Measurements from ENCODE around the gene MYBBP1A. TPM values are rescaled to one million over a fixed set of nuclear protein-coding genes. Genes with fewer than 3 reads are reported as not detected.
"Not testable (repeated sequence)": the region's sequence is repeated elsewhere in the genome, so short reads cannot be mapped to it uniquely, and the experiment has no call there.

Gene MYBBP1A
- total RNA-seq, 1 donor = 58.4 TPM

DNA sequence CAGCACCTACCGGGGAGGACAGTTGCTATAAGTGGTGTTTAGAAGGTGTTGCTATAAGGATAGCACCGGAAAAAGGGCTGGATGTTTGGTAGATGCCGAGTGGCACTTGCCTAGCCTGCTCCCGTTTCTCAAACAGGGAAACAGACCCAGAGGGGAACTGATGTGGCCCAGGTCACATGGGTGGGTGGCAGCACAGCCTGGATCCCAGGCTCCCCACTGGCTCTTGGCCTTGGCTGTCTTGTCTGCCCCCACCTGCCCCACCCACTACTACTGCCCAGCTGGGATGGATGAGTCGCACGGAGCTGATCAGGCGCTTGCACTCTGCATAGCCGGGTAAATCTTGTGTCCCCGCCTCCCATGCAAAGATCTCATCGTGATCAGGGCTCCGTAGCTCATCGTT is 36.3 kb upstream of the MYBBP1A start:
- DNase-seq (ENCODE audit: low read depth in 2 of 3, low spot score in 2 of 3) = no peak

DNA sequence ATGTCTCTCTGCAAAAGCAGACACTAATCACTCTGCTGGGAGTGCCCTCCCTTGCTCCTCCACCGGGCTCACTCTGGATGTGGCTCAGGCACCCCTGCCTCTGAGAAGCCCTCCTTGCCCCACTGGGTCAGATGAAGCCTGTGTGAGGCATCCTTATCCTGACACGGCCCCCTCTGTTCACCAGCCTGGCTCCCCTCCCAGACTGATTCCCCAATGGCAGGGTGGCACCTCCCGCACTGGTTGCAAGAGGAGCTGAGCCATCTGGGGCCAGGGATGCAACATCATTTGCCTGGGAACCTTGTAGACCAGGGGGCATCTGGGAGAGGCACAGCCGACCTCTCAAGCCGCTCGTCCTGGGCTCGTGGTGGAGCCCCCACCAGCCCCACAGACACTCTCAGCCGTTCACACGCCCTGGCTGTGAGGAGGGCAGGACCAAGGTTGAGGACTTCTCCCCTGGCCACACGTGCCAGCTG is 35.8 kb upstream of the MYBBP1A start:
- DNase-seq (ENCODE audit: low read depth in 2 of 3, low spot score in 2 of 3) = no peak

DNA sequence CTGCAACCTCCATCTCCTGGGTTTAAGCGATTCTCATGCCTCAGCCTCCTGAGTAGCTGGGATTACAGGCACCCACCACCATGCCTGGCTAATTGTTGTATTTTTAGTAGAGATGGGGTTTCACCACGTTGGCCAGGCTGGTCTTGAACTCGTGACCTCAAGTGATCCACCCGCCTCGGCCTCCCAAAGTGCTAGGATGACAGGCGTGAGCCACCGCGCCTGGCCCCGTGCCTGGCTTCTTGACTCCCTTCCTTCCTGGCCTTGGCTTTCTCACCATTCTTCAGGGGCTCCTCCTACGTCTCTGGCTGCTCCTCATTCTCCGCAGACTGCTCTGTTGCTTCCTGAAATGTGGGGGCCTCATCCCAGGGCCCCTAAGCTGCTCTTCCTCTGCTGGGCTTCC is 34.9 kb upstream of the MYBBP1A start:
- DNase-seq (ENCODE audit: low read depth in 2 of 3, low spot score in 2 of 3) = not testable (repeated sequence)

DNA sequence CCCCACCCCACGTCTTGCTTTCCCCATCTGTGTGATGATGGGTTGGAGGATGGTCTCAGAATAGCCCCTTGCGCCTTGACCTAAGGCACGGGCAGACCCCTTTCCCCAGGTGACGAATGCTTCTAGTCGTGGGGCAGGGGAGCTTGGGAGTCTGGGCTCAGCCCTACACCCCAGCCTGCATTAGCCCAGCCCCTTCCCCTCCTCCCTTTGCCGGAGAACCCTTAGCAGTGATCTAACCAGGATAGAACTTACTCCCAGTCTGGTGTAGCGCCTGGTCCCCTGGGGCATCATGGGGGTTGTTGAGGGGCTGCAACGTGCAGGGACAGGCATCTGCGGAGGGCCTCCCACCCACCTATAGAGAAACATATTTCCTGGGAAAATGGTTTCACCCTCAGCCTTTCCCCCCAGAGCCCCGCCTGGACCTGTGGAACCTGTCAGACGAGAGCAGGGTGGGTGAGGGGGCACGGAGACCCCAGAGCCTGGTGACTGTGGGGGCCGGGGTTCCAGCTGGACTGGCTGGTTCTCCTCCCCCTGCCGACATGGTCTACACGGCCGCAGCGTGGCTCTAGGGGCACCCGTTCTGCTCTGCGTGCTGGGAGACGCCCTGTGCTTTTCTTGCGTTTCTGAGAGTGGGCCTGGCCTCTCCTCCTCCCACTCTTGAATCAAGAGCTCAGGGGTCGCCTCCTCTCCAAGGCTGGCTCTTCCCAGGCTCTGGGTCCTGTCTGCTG is 33.9 kb upstream of the MYBBP1A start:
- no peak for DNase-seq (ENCODE audit: low read depth in 2 of 3, low spot score in 2 of 3)

DNA sequence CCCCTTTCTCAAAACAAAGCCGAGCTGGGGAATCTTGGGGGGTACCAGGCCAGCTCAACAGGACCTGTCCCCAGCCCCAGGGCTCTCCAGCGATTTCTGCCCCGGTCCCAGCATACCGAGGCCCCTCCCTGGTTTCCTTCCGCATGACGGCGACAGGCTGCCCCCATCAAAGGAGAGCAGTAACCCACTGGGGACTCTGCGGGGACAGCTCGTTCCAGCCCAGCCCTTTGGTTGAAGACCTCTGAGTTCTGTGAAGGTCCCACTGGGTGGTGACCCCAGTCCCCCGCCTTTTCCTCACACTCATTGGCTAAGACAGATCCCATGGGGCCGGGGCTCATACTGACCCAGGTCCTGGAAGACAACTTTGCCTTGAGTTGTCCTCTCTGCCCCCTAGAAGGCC is 33.2 kb upstream of the MYBBP1A start:
- DNase-seq (ENCODE audit: low read depth in 2 of 3, low spot score in 2 of 3) = no peak

DNA sequence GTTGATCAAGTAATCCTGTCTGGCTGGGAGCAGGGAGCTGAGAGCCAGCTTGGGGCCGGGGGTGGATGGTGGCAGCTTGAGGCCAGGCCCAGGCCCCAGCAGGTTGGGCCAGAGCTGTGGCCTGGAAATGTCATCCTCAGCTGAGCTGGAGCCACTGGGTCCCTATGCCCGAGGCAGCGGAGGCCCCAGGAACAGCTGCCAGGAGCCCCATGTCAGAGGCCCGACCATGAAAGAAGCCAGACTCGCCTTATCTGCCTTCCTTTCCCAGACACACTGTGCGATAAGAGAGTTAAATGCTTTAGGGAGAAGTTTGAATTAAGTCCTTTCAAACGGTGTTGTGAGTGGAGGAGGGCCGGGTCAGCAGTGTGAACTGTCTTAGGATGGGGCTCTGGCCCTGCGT is 32.6 kb upstream of the MYBBP1A start:
- DNase-seq (ENCODE audit: low read depth in 2 of 3, low spot score in 2 of 3) = no peak

DNA sequence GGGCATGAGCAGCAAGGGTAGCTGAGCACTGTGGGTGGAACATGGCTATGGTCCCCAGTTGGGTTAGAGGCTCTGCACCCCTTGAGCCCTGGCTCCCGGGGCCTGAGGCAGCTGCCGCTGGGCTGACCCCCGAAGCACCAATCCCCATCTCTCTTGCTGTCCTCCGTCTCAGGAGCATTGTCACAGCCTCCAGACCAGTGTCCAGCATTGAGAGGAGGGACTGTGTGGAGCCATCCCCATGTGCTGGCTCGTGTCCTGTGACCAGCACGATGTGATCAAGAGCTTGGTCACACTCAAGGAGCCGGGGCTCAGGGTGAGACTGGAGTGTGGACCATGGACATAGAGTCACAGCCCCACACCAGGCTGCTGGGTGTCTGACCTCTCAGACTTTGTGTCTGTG is 32.0 kb upstream of the MYBBP1A start:
- no peak for DNase-seq (ENCODE audit: low read depth in 2 of 3, low spot score in 2 of 3)

DNA sequence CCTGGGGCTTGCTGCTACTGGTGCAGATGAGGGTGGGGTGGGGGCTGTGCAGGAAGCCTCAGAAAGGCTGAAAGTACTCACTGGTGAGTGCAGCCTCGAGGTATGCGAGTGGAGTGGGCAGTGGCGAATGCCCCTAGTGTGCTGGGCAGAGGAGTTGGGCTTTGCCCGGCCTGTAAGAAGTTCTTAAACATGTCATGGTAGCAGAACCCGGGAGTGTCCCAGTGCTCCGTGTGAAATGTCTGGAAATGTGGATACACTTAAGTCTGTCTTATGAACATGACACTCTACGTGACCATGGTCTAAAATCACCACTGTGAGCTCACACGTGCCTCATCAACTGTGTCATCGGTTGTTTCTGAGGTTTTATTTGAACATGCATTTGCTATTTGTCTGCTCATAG is 30.9 kb upstream of the MYBBP1A start:
- no peak for DNase-seq (ENCODE audit: low read depth in 2 of 3, low spot score in 2 of 3)

DNA sequence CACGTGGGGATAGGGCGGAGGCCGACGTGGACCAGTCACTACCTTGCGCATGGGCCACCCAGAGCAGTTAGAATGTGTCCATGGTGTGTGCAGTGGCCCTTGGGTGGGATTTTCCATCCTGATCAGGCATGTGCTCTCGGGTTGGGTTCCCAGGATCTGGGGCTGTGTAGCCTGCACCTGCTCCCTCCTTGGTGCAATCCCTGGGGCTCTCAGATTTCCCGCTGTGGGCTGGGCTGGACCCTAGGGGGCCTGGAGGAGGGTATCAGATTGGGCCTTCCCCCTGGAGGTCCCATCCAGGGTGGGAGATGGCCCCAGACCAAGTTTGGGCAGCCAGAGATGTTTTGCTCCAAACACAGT is 30.4 kb upstream of the MYBBP1A start:
- DNase-seq (ENCODE audit: low read depth in 2 of 3, low spot score in 2 of 3) = no peak

DNA sequence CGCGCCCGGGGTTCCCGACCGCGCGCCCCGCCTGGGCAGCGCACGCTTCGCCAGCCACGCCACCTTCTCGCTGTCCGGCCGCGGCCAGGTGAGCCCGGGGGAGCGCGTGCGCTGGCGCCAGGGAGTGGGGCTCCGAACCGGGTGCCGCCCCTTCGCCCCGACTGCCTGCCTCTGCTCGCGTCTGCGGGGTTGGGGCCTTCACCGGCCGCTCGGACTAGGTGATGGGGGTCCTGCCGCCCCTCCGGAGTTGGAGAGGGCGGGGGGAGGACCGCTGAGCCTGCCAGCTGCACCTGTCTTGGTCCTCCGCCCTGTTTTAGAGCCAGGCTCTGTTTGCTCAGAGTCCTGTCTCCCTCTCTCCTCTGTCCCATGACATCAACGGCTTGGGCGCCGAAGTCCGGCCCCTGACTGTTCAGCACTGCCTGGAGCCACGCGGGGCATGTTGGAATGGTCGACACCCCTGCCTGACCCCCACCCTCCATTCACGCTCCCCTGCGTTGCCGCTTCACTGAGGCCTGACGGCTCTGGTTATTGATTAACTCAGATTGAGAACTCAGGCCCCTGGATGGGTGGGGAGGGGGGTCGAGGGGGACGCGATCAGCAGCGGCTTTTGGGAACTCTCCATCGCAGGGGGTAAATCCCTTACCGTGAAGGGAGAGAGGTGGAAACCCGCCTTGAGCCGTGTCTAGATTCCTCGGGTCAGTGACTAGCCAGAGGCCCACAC is 29.9 kb upstream of the MYBBP1A start:
- DNase-seq (ENCODE audit: low read depth in 2 of 3, low spot score in 2 of 3) = no peak

DNA sequence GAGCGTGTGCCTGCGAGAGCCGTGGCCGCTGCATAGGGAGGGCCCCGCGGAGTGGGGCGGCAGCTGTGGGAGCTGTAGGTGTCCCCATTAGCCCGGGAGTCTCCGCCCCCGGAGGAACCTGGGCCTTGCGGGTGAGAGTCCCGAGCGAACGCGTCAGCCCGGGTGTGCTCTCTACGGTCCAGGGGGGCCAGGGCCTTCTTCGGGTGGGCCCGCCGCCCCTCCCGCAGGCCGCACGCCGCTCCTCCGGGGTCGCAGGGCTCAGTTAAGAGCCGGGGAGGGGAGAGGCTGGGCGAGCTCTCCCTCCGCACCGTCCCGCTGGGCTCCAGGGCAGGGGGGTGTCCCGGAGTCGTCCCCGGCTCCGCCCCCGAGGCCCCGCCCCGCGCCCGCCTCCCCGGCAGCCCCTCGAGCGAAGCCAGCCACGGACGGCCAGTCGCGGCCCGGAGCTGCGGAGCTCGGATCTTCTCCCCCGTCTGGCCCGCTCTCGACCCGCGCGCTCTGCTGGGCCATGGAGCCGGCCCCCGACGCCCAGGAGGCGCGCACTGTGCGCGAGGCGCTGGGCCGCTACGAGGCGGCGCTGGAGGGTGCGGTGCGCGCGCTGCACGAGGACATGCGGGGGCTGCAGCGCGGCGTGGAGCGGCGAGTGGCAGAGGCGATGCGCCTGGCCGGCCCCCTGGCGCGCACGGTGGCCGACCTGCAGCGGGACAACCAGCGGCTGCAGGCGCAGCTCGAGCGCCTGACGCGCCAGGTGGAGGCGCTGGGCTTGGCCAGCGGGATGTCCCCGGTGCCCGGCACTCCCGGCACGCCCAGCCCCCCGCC is 29.1 kb upstream of the MYBBP1A start, which contains the start of gene SMTNL2:
Gene SMTNL2 (plus strand): TSS at position 429 of the 816 bp plus-strand sequence. CDS start 77 bp downstream, at position 506.
- DNase-seq (ENCODE audit: low read depth in 2 of 3, low spot score in 2 of 3) = no peak

DNA sequence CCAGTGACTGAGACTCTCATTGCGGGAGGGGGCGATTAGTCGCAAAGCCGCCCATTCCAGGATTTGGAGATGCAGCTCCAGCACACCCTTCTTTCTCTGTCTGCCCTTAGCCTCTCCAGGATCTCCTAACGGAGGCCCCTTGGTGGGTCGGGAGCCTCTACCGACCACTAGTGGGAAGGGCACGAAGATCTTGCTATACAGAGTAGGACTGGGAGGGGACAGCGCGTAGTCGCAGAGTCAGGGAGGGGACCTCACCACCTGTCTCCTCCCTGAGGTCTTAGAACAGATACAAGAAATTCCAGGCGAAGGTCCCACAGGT is 28.6 kb upstream of the MYBBP1A start:
- peak in 2 of 3 donors; percentile 50 to 64 for DNase-seq (ENCODE audit: low read depth in 2 of 3, low spot score in 2 of 3)

DNA sequence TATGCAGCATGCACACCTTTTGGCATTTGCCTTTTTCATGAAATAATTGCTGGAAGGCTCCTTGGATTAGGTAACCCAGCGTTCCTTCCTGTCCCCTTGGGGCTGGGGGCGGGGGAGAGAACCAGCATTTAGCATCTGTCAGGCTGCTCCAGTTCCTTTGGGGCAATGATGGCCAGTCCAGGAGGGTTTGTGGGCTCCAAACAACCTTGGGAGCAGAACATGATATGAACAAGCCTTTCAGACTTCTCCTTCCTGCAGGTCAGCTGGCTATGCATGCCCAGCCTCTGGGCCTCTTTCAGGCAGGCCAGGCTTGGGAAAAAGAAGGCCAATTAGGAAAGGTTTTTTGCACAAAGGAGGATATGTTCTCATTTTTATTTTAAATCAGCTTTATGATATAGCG is 28.0 kb upstream of the MYBBP1A start:
- no peak for DNase-seq (ENCODE audit: low read depth in 2 of 3, low spot score in 2 of 3)

DNA sequence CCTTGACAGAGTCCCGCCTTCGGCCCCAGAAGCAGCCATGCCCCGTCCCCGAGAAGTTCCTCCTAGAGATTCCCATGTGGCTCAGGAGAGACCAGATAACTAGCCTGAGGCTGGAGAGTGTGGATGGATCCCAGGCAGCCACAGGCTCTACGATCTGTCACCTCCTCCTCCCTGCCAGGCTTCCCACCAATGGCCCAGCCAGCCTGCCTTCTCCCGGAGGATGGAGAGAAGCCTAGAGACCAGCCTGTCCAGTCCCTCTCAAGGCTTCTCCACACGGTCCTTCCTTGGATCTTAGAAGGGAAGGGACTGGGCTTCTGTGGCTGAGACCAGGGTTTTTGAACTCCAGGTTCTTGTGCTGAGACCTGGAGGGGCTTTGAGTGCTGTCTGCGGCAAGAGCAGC is 27.5 kb upstream of the MYBBP1A start:
- DNase-seq (ENCODE audit: low read depth in 2 of 3, low spot score in 2 of 3) = no peak

DNA sequence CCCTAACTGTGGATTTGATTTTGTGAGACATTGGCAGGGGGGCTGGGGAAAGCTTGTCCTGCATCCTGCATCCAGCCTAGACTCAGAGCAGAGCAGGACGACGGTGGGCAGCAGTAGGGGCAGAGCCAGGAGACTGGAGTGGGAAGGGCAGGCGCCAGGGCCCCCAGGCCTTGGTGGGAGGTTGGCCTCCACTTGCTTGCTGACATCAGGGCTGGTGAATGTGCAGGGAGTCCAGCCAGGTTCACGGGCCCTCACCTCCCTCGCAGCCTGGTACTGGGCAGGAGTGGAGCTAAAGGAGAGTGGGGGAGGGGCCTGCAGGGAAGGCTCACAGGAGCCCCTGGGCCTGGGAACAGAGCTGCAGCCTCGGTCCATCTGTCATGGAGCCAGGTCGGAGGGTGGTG is 26.9 kb upstream of the MYBBP1A start:
- DNase-seq (ENCODE audit: low read depth in 2 of 3, low spot score in 2 of 3) = no peak

DNA sequence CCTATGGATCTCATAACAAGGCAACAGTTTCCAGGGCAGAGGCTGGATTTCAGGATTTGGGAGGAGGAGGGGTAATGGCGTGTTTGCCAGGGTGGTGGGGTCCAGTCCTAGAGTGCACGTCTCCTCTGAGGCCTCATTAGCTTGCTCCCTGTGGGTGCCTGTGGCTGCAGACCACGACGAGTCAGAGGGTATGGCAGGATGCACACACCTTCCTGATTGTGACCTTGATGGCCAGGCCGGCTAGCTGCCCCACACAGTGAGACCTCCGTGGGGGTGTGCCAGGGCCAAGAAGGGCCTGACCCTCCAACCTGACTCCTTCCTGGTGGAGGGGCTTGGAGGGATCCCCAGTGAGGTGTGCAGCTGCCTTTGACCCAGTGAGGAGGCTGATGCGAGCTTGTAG is 25.1 kb upstream of the MYBBP1A start:
- no peak for DNase-seq (ENCODE audit: low read depth in 2 of 3, low spot score in 2 of 3)

DNA sequence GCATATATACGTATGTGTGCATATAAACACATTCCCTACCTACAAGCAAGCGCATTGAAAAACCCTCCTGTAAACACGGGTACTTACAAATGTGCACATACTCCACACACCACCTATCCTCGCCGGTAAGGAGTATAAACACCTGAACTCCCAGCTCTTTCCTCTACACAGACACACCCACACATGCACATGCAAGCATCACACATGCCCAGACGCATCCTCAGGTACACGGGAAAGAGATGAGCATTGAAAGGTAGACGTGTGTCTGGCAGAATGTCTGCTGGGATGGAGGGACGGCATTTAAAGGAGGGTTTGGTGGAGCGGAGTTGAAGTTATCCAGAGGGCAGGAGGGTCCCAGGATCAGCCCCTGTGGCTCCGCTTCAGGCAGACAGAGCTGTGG is 24.5 kb upstream of the MYBBP1A start:
- no peak for DNase-seq (ENCODE audit: low read depth in 2 of 3, low spot score in 2 of 3)

DNA sequence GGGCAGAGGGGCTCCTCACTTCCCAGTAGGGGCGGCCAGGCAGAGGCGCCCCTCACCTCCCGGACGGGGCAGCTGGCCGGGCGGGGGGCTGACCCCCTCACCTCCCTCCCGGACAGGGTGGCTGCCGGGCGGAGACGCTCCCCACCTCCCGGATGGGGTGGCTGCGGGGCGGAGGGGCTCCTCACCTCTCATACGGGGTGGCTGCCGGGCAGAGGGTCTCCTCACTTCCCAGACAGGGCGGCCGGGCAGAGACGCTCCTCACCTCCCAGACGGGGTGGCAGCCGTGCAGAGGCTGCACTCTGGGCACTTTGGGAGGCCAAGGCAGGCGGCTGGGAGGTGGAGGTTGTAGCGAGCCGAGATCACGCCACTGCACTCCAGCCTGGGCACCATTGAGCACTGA is 23.2 kb upstream of the MYBBP1A start:
- DNase-seq (ENCODE audit: low read depth in 2 of 3, low spot score in 2 of 3) = not testable (repeated sequence)

DNA sequence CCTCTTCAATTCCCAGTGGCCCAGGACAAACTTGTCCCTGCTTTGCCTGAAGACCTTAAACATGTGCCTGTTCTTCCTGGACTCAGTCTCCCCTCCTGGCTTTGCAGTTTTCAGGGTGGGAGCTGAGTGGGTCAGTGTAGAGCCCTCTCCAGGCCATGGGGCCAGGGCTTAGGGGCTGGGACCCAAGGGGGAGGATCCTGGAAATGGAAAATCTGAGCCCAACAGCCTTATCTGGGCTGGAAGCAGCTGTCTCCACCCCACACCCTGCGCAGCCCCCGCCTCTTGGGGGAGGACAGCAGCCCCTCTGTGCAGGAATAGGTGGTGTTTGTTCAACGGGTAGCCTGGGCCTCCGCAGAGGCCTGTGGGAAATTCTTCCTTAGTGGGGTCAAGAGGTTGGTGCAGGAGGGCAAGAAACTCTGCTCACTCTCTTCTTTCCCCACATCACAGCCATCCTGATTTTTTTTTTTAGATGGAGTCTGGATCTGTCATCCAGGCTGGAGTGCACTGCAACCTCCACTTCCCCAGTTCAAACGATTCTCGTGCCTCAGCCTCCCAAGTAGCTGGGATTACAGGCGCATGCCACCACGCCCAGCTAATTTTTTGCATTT is 22.3 kb upstream of the MYBBP1A start:
- DNase-seq (ENCODE audit: low read depth in 2 of 3, low spot score in 2 of 3) = no peak

DNA sequence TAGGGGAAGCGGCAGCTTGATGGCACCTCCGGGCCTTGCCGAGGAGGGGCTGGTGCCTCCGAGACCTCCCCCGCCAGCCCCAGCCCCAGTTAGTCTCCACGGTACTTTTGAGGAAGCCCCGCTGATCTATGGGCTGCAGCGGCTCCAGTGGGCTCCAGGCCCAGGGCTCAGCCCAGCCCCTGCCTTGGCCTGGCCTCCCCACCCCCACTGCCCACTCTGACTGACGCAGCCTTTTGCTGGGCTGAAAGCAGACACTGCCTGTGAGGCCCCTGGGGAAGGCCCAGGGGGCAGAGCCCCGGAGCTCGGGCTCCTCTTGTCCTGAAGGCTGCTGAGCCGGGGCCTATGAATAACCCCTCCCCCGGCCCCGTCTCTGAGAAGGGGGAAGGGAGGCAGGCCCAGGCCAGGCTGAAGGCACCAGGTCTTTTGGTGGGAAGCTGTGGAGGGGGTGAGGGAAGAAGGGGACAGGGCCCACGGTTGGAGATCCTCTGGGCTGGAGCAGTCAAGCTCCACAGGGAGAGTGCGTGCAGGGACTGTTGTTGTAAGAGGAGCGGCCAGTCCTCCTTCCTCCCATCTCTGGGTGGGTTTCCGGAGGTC is 21.6 kb upstream of the MYBBP1A start:
- no peak for DNase-seq (ENCODE audit: low read depth in 2 of 3, low spot score in 2 of 3)

DNA sequence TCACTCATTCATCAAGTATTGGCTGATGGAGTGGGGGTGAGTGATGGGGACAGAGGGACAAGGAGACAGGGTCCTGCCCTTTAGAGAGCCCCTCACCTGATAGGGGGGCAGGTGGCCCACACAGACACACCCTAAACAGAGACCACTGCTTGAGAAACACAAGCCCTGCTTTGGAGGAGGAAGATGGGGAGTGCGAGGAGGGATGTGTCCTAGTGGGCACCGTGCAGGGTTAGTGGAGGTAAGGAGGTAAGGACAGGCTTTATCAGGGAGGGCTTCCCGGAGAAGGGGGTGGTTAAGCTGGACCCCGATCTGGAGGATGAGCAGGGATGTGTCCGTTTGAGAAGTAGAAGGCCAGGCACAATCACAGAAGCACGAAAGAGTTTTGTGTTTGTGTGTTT is 21.0 kb upstream of the MYBBP1A start:
- no peak for DNase-seq (ENCODE audit: low read depth in 2 of 3, low spot score in 2 of 3)

All from hematopoietic multipotent progenitor cell (in vitro differentiated cells).